T follicular helper cell (primary cell): ENCODE measurements around the gene EMC8.
"Not testable (repeated sequence)": the region's sequence is repeated elsewhere in the genome, so short reads cannot be mapped to it uniquely, and the experiment has no call there.

Experiments used
- DNase-seq: peaks from one replicate; pipeline ENCODE4 v3.0.0-alpha.2; 2020; ENCODE audit warnings: low read depth

Gene EMC8

DNA sequence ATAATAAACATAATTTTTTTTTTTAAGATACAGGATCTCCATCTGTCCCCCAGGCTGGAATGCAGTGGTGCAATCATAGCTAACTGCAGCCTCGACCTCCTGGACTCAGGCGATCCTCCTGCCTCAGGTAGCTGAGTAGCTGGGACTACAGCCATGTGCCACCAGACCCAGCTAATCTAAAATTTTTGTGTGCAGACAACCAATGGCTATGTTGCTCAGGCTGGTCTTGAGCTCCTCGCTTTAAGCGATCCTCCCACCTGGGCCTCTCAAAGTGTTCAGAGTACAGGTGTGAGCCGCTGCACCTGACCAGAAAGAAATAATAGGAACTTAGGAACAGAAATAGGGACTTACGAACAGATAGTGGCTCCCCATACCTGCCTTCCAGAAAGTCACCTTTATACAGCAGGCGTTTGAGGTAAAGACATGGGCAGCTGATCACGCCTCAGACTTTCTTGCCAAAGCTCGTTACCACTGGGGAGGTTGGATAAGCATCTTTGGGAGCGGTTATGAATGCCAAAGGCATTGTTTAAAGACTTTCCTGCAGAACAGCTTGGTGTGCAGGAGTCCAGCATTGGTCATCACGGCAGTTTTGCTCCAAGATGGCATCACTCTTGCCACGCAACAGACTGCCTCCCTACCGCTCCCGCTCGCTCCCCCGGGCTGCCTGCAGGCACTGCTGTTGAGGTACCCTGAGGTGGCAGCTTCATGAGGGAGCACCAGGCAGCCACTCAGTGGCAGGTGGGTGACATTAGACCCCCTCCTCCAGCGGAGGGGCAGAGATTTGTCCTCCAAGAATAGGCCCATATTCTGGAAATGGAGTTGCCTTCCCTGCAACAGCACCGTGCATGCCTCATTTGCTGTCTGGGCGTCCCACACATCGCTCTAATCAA lies 13.7 kb upstream of the EMC8 start:
- DNase-seq: no peak

- no peak for DNase-seq
Observed at GRCh38 chr16:85812031-85812807, 12.9 kb upstream of the EMC8 start.

DNA sequence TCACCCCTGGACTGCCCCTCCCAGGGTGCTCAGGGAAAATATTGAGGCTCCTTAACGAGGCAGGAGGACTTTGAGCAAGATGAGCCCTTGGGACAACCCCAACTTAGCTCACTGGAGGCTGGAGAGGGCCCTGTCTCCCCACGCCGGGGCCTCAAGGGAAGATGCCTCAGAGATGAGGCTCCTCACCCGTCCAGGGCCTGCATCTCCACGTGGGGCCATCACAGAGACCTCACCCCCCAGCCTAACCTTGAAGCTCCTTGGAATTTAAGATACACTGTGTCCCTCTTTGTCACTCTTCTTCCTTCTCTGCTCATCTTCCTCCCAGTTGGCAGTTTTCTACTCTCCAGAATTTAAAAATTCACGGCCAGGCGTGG lies 11.4 kb upstream of the EMC8 start:
- DNase-seq: no peak

DNA sequence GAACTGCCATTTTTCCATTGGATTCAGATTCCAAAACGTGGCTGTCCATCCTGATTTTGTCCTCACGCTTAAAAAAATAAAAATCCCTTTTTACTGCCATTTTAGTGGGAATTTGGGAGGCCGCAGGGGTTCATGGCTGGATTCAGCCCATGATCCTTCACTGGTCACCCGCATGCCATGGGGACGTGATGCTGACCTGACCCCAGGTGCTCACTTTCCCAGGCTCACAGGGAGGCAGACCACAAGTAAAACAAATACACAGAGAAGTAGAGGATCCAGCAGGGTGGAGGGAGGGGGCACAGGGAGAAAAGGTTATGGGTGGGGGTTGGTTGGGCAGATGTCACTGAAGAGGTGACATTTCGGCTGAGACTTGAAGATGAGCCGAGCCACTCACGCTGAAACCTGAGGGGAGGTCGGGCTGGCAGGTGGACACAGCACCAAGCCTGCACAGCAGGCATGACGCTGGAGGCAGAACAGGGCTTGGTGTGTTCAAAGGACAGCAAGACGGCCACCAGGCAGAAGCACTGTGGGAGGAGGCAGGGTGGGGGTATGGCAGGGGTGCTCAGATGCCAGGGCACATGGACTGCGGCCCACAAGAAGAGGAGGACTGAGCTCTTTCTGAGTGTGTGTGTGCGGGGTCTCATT lies 10.9 kb upstream of the EMC8 start:
- no peak for DNase-seq

DNA sequence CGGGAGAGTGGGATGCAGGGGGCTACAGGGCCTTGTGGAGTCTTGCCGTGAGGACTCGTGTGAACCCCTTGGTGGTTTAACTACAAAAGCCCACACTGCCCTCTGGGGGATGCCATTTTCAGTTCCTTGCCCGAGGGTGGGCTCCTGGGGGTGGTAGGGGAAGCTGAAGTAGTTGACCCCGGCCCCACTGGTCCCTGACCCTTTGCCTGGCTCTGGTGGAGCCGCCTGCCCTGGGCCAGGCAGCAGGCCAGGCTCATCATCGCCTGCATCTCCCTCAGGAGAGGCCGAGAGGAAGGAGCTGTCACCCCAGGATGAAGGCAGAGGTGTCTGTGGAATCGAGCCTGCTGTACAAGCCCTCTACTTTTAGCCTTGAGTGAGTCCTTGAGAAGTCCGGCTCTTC lies 10.3 kb upstream of the EMC8 start:
- DNase-seq: no peak

GRCh38 chr16:85808926-85809325 lies 9.6 kb upstream of the EMC8 start:
- DNase-seq: no peak

GRCh38 chr16:85808104-85808503 lies 8.8 kb upstream of the EMC8 start:
- not testable (repeated sequence) for DNase-seq

DNA sequence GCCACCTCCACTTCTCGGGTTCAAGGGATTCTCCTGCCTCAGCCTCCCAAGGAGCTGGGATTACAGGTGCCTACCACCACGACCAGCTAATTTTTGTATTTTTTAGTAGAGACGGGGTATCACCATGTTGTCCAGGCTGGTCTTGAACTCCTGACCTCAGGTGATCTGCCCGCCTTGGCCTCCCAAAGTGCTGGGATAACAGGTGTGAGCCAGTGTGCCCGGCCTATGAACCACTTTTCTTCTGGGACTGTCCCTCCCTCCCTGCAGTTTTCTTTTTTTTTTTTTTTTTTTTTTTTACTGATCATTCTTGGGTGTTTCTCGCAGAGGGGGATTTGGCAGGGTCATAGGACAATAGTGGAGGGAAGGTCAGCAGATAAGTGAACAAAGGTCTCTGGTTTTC lies 8.0 kb upstream of the EMC8 start:
- not testable (repeated sequence) for DNase-seq

DNA sequence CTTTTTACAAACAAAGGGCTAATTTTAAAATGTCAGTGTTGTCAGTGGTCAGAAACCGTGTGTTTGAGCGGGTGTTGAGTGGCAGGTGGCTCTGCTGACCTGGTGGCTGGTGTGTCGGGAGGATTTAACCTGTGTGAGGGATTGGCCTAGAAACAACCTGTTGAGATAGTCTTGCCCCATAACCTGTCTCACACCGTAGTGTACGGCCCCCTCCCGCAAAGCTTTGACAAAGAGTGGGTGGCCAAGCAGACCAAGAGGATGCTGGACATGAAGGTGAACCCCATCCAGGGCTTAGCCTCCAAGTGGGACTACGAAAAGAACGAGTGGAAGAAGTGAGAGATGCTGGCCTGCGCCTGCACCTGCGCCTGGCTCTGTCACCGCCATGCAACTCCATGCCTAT lies 7.2 kb upstream of the EMC8 start:
- no peak for DNase-seq

- no peak for DNase-seq
Observed at GRCh38 chr16:85805442-85806045, 6.2 kb upstream of the EMC8 start.

GRCh38 chr16:85803570-85803969 lies 4.2 kb upstream of the EMC8 start:
- no peak for DNase-seq

GRCh38 chr16:85800321-85800669 lies 951 bp upstream of the EMC8 start:
- no peak for DNase-seq

DNA sequence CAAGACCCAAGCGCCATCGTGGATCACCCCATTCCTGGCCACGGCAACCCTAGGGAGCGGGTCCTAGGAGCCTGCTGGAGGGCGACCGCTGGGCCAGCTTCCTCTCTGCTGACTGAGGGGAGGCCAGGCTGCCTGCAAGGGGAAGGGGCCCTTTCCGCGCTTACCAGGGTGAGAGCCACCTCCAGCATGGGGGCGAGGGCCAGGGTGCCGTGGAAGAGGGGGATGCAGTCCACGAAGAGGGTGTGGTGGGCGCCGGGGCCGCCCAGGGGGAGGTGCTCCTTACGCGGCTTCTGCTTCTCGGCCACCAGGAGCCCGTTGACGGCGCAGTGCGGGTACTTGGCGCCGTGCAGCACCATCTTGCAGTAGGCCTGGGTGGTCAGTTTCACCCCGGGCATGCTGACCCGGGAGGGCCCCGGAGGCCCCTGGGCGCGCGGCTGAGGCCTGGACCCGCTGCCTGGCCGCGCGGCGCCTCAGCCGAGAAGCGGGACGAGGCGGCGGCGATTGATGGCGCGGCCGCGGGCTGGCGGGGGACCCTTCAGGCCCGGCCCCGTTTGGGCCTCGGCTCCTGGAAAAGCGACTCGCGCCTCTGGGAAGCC lies 345 bp downstream of the EMC8 start:
- peak; percentile 14 for DNase-seq

GRCh38 chr16:85798283-85798776 lies 1.0 kb downstream of the EMC8 start:
- DNase-seq: no peak

- no peak for DNase-seq
Observed at GRCh38 chr16:85796599-85796998, 2.7 kb downstream of the EMC8 start.

DNA sequence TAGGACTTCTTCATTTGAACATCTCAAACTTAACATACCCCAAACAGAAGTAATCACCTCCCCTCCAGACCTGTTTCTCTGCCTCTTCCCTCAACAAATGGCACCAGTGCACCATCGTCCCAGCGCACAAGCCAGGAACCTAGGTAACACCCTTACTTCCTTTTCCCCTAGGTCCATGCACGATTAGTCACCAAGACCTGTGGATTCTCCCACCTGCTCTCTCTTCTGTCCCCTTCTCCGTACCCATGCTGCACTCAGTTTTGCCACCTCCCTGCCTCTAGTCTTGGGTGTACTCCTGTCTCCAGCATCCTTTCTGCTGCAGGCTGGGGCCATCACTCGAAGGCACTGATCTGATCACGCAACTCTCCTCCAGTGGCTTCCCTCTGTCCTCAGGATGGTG lies 3.2 kb downstream of the EMC8 start:
- DNase-seq: no peak

DNA sequence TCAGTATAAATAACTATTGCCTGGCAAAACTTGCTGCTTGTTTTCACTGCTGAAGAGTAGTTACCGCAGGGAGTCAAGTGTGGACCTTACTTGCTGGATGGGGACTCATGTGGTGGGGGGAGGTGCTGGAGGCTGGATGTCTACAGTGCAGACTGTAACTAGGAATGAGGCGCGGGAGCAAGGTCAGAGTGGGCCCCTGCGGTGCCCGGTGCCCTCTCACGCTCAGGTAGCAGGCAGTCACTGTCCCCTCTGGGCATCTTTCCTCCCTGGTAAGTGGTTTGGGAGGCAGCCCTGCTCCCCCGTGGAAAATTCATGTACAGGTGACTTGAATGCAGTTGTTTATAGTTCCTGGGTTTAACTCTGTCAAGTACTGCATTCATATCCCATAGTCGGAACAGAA lies 4.6 kb downstream of the EMC8 start:
- no peak for DNase-seq

DNA sequence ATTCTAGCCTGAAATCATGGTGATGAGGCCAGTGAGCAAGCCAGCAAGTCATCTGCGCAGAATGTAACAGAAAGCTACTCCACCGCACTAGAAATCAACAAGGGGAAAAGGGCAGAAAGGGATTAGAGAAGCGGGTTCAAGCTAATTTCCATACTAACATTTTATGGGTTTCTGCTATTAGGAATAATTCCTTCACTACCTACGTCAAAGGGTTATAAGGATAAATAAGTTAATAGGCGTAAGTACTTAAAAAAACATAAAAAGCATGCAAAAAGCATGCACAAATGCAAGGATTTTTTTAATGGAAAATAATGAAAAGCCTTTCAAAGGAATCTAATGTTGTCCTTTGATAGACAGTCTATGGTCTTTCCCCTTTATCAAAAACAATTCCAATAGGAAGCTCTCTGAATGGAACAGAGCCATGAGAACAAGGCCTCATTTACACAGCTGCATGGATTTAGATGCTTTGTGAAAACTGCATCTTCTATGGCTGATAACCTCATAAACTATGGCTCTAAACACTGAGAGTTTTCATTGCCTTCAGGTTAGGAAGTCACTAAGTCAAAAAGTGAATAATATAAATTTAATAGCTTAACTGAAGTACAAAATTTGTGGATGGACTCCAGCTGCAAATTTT lies 5.6 kb downstream of the EMC8 start:
- DNase-seq: no peak

DNA sequence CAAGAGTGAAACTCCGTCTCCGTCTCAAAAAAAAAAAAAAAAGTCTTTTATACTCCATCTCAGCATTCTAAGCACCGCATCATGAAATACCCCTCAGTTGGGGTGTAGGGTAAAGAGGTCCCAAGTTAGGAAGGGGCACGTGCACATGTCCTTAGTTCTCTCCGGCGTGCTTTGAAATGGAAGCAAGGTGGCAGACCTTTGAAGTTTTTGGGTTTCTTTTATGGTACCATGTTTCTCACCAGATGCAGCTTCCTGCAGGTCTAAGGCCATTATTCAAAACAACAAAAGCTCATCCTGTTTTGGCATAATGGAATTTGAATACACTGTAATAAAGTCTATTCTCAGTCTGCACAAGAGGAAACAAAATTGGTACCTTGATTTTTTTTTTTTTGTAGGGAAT lies 9.6 kb downstream of the EMC8 start:
- DNase-seq: no peak

GRCh38 chr16:85788819-85789218 lies 10.5 kb downstream of the EMC8 start:
- no peak for DNase-seq

GRCh38 chr16:85785927-85786326 lies 13.4 kb downstream of the EMC8 start:
- no peak for DNase-seq
